ENCODE measurements around the gene RIC1.
"Not testable (repeated sequence)": the region's sequence is repeated elsewhere in the genome, so short reads cannot be mapped to it uniquely, and the experiment has no call there.

RIC1 gene

GRCh38 chr9:5721279-5722087 lies 92.6 kb downstream of the RIC1 start:
- no peak for DNase-seq (ENCODE audit: low read depth)

GRCh38 chr9:5722679-5723078 lies 93.8 kb downstream of the RIC1 start:
- DNase-seq (ENCODE audit: low read depth) = not testable (repeated sequence)

- no peak for DNase-seq (ENCODE audit: low read depth)
Measured at GRCh38 chr9:5735072-5735471, 106.2 kb downstream of the RIC1 start.

- no peak for DNase-seq (ENCODE audit: low read depth)
Measured at GRCh38 chr9:5736563-5737346, 107.8 kb downstream of the RIC1 start.

- no peak for DNase-seq (ENCODE audit: low read depth)
Measured at GRCh38 chr9:5743109-5743508, 114.2 kb downstream of the RIC1 start.

GRCh38 chr9:5748438-5748837 lies 119.5 kb downstream of the RIC1 start:
- DNase-seq (ENCODE audit: low read depth) = no peak

- no peak for DNase-seq (ENCODE audit: low read depth)
Measured at GRCh38 chr9:5749306-5749705, 120.4 kb downstream of the RIC1 start.

- DNase-seq (ENCODE audit: low read depth) = no peak
Measured at GRCh38 chr9:5750569-5750968, 121.7 kb downstream of the RIC1 start.

GRCh38 chr9:5756633-5757032 lies 127.7 kb downstream of the RIC1 start:
- DNase-seq (ENCODE audit: low read depth) = no peak

GRCh38 chr9:5760338-5760737 lies 131.4 kb downstream of the RIC1 start:
- no peak for DNase-seq (ENCODE audit: low read depth)

GRCh38 chr9:5762421-5762820 lies 133.5 kb downstream of the RIC1 start:
- DNase-seq (ENCODE audit: low read depth) = no peak

GRCh38 chr9:5764130-5764868 lies 135.4 kb downstream of the RIC1 start:
- no peak for DNase-seq (ENCODE audit: low read depth)

- DNase-seq (ENCODE audit: low read depth) = no peak
Measured at GRCh38 chr9:5767968-5768932, 139.3 kb downstream of the RIC1 start.

GRCh38 chr9:5773324-5773999 lies 144.6 kb downstream of the RIC1 start:
- no peak for DNase-seq (ENCODE audit: low read depth)

- DNase-seq (ENCODE audit: low read depth) = no peak
Measured at GRCh38 chr9:5778805-5779204, 149.9 kb downstream of the RIC1 start.

GRCh38 chr9:5779705-5780218 lies 150.9 kb downstream of the RIC1 start:
- not testable (repeated sequence) for DNase-seq (ENCODE audit: low read depth)

GRCh38 chr9:5783420-5783819 lies 154.5 kb downstream of the RIC1 start:
- not testable (repeated sequence) for DNase-seq (ENCODE audit: low read depth)

GRCh38 chr9:5783982-5784381 lies 155.1 kb downstream of the RIC1 start:
- DNase-seq (ENCODE audit: low read depth) = no peak

GRCh38 chr9:5784526-5785315 lies 155.8 kb downstream of the RIC1 start:
- no peak for DNase-seq (ENCODE audit: low read depth)

Measured in activated T-cell treated with anti-CD3 and anti-CD28 coated beads for 48 hours (primary cell).